Measurements from ENCODE around the gene PLEKHG4B.
"Not testable (repeated sequence)": the region's sequence is repeated elsewhere in the genome, so short reads cannot be mapped to it uniquely, and the experiment has no call there.

The PLEKHG4B gene

DNA sequence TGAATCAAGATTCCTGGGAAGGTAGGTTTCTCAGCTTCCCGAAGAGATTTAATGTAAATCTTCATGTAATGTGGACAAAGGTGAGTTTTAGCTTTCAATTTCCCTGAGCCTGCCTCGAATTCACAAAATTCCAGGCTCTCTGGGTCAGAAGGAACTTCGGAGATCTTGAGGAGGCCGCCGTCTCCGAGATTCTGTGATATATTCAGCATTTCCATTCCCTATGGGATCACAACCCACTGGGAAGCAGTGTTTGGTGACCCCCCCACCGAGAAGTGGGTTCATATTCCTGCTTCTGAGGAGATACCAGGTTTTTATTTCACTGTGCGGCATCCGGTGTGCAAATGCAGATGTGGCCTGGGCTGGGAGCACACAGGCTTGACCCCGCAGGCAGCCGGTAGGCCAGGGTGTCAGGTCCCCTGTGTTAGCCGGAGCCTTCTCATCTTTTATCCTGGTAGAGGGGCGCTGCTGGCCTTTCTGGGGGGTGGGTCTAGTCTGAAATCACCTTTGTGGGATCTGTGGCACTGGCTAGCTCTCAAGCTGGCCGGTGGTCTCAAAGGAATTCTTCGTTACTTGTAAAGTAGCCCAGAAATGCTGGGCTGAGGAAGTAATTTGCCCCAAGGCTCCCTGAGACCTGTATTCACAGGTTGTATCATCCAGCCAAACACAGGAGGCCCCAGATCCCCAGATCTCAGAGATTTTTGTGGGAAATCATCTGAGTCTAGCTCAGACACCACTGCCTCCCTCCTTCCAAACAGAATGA, 1.4 kb downstream of the PLEKHG4B start:
- DNase-seq (ENCODE audit: low spot score) = no peak

DNA sequence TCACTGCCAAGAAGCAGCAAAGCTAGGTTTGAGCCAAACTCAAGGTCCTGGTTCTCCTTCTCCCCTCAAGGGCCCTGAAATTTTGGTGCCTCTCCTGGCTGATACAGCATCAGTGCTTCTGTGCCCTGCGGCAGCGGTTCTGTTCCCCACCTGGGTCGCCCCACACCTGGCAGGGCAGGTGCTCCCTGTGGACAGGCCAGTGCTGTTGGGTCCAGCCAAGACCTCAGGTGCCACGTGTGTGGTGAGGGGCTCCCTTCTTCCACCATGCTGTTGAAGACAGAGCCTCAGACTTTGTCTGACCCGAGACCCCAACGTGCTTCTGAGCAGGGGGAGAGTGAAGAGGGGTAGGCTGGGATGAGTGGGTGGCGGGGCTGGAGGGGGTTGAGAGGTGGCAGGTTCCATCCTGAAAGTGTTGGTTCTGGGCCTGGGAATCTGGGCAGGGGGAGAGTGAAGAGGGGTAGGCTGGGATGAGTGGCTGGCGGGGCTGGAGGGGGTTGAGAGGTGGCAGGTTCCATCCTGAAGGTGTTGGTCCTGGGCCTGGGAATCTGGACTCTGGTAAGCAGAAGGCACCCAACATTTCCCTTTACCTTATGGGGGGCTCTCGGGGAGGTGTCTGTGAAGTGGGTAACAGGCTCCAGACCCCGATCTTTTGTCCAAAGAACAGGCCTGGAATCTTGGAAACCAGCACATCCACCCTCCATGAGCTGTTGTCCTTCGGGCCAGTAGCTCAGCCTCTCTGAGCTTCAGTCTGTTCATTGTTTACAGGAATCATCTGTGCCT, 2.3 kb downstream of the PLEKHG4B start:
- DNase-seq (ENCODE audit: low spot score) = no peak

DNA sequence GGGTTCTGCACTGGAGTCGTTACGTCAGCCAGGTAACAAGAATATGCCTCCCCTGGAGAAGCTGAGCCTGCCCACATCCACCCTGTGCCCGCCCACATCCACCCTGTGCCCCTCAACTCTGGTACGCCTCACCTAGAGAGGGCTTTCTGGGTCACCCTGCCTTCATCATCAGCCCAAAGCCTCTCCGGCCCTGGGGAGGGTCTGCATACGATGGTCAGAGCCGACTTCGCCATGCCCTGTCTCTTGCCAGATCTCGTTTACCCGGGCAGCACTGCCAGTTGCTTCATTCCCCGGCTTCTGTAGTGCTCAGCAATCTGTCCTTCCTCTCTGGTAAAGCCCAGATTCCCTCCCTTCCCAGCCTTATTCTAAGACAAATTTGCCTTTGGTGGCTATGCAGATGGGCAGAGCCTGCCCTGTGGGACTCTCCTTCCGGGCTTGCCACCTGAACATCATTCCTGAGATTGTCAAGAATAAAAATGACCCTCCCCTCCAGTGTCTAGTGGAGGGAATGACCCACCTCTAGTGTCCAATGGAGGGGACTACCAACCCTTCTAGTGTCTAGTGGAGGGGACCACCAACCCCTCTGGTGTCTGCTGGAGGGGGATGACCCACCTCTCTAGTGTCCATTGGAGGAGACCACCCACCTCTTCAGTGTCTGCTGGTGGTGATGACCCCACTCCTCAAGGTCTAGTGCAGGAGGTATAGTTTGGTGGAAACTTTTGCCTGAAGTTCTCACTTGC, 3.4 kb downstream of the PLEKHG4B start:
- DNase-seq (ENCODE audit: low spot score) = no peak

DNA sequence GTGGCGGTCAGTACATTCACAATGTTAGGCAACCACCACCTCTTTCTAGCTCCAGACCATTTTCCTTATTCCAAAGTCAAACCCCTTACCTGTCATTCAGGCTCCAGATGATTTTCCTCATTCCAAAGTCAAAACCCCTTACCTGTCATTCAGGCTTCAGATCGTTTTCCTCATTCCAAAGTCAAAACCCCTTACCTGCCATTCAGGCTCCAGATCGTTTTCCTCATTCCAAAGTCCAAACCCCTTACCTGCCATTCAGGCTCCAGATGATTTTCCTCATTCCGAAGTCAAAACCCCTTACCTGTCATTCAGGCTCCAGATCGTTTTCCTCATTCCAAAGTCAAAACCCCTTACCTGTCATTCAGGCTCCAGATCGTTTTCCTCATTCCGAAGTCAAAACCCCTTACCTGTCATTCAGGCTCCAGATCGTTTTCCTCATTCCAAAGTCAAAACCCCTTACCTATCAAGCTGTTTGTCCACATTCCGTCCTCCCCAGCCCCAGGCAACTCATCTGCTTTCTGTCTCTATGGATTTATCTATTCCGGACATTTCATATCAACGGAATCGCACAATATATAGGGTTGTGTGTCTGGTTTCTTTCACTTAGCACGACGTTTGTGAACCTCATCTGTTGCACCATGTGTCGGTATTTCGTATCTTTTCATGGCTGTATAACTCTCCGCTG, 5.2 kb downstream of the PLEKHG4B start:
- no peak for DNase-seq (ENCODE audit: low spot score)

DNA sequence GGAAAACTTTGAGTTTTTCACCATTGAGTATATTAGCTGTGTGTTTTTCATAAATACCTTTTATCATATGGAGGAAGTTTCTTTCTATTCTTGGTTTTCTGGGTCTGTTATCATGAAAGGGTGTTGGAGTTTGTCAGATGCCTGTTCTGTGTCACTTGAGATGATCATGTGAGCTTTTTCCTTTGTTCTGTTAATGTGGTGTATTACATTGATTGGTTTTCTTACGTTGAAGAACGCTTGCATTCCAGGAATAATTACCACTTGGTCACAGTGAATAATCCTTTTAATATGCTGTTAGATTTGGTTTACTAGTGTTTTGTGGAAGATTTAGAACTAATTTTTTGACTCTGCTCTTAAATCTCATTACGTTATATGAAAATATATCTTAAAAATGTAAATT, 7.8 kb downstream of the PLEKHG4B start:
- no peak for DNase-seq (ENCODE audit: low spot score)

DNA sequence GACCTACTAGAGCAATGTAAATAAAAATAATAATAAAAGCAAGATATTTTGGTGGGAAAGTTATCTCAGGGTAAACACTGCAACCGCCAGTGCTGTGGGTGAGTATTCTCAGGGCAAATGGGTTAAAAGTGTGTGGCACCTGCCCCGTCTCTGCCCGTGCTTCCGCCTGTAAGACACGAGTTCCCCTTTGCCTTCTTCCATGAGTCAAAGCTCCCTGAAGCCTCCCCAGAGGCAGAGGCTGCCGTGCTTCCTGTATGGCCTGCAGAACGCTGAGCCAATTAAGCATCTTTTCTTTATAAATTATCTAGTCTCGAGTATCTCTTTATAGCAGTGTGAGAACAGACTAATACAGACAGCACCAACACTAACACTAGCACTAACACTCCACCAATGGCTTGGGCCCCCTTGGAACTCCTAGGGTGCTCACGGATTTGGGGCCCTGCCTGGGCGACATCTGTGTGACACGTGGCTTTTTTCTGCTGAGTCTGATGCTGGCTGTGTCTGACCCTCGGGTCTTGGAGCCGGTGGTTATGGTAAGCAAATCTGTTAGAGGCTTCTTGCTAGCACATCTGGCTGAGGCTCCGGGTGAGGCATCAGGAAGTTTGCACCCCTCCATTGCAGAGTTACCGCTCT, 10.6 kb downstream of the PLEKHG4B start:
- DNase-seq (ENCODE audit: low spot score) = no peak

DNA sequence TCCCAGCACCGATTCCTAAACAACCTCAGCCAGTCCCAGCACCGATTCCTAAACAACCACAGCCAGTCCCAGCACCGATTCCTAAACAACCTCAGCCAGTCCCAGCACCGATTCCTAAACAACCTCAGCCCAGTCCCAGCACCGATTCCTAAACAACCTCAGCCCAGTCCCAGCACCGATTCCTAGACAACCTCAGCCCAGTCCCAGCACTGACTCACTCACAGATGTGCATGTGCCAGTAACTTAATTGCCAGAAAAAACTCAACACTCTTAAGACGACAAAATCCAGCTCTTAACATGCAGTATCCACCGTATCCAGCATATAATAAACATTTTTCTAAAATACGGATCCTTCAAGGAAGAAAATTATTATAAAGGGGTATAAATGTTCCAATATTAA, 12.1 kb downstream of the PLEKHG4B start:
- not testable (repeated sequence) for DNase-seq (ENCODE audit: low spot score)

DNA sequence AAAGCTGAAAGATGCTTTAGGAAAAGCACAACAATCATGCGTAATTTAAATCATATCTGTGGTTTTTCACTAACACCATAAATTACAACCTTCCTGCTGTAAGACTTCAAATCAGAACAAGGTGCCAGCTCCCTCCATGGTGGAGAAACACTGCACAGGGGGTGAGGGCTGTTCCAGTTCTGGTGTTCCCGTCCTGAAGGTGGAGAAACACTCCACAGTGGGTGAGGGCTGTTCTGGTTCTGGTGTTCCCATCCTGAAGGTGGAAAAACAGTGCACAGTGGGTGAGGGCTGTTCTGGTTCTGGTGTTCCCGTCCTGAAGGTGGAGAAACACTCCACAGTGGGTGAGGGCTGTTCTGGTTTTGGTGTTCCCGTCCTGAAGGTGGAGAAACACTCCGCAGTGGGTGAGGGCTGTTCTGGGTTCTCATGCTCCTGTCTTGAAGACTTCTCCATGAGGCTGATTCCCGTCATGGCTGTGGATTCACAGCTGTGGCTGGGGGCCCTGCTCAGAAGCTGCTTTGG, 12.9 kb downstream of the PLEKHG4B start:
- DNase-seq (ENCODE audit: low spot score) = no peak

DNA sequence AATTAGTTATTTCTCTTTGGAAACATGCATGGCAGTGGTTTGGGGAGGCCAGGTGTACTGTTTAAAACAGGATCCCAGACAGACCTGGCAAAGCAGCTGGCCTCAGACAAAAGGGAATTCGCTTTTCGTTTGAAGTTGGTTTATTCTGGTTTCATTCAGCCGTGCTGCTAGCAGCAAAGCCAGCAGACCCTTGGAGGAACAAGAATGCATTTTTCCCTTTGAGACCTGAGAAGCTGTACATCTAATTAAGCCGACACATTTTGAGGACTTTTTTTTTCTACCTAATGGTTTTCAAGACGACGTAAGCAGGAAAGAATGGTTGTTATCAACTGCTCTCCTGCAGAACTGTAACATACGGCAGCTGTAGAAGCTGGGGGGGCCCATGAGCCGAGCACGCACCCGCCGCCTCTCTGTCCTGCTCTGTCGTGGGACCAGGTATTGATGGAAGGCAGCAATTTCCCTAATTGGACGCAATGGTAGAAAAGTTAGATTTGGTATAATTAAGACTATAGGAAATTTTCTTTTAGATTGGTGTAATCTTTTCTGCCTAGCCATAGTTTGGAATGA, 13.6 kb downstream of the PLEKHG4B start:
- no peak for DNase-seq (ENCODE audit: low spot score)

DNA sequence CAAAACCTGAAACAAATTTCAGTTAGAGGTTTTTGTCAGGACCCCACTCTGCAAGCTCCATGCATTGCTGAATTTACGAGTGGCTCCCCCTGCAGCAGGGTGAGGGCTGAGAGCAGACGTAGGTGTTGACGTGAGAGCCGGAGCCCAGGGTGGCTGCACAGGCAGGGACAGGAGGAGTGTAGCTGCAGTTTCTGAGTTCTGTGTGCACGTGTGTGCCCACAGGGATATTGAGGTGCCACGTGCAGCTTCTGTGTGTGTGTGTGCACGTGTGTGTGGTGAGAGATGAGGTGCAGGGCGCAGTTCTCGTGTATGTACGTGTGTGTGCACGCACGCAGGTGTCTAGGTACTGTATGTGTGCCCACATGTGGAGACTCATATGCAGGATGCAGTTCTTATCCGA, 14.6 kb downstream of the PLEKHG4B start:
- no peak for DNase-seq (ENCODE audit: low spot score)

DNA sequence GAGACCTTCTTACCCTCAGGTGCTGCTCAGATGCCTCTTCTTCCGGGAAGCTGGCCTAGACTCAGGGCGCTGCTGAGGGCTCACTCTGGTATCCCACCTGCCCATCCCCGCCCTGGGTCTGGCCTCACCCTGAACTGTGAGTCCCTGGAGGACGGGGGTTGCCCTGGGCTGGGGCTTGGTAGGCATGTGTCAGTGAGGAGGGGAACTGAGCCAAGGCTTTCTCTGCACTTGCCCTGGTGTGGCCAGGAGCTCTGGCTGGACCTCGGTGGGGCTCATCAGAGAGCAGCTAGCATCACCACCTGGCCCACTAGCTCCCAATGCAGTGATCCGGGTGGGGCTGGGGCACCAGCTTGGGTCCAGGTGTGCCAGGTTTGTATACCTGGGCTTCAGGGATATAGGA, 15.6 kb downstream of the PLEKHG4B start:
- DNase-seq (ENCODE audit: low spot score) = no peak

DNA sequence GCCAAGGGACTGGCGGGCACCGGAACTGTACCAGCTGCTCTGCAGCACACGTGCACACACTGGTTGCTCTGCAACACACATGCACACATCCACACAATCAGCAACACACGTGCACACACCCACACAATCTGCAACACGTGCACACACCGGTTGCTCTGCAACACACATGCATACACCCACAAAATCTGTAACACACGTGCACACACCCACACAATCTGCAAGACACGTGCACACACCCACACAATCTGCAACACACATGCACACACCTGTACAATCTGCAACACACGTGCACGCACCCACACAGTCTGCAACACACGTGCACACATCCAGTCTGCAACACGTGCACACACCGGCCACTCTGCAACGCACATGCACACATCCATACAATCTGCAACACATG, 17.9 kb downstream of the PLEKHG4B start:
- no peak for DNase-seq (ENCODE audit: low spot score)

DNA sequence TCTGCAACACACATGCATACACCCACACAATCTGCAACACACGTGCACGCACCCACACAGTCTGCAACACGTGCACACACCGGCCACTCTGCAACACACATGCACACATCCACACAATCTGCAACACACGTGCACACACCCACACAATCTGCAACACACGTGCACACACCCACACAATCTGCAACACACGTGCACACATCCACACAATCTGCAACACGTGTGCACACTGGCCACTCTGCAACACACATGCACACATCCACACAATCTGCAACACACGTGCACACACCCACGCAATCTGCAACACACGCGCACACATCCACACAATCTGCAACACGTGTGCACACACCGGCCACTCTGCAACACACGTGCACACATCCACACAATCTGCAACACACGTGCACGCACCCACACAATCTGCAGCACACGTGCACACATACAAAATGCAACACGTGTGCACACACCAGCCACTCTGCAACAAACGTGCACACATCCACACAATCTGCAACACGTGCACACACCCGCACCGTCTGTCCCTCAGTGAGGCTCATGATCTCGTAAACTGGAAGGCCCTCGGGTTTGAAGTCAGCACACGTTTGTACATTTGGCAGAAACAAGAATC, 18.4 kb downstream of the PLEKHG4B start:
- no peak for DNase-seq (ENCODE audit: low spot score)

DNA sequence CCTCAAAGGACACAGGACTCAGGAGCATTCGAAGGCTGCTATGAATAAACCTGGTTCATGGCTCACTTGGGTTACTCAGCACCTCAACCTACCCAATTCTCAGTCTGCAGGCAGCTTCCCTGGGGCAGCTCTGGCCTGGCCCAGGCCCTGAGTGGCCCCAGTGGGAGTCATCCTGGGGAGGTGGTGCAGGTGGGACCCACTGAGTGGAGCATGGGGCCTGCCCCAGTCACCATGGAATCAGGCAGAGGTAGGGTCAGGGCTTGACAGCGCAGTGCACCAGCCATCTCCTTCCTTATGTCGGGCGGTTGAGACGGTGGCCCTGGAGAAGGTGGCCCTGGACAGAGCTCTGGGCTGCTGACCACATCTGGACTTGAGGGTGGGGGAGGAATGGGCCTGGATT, 19.2 kb downstream of the PLEKHG4B start:
- no peak for DNase-seq (ENCODE audit: low spot score)

DNA sequence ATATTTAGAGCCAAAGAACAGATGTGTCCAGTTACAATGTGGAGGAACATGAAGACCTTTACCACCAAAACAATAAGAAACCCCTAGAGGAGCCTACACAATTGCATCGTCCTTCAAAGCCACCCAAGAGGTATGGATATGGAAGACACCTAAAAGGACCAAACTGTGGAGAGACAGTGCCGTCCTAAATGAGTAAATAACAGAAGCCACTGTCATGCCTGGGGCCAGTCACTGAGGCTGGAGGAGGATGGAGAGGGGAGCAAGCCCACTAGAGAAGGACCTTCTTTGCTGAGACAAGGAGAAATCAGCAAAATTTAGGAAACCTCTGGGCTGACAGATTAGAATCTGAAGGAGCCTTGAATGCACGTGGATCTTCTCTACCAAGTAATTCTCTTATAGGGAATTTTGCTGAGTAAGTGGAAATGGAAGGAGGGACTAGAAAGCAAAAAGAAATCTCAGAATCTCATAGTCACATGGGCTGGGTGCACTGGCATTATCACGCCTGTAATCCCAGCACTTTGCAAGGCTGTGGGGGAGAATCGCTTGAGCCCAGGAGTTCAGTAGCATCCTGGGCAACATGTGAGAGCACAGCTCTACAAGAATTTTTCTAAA, 27.6 kb downstream of the PLEKHG4B start:
- no peak for DNase-seq (ENCODE audit: low spot score)

DNA sequence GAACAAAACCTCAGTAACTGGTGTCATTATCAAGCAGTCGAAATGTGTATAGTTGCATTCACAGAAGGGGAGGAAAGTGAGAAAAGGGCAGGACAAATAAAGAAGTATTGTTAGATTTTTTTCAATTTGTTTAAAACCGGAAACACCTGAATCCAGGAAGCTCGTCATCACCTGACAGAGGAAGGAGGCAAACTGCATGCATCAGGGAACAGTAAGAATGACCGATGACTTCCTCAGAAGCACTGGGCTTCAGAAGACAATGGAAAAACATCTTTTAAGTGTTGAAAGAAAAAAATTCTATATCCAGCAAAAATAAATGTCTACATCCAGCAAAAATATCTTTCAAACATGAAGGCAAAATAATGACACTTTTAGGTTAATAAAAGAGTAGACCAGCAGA, 29.5 kb downstream of the PLEKHG4B start:
- DNase-seq (ENCODE audit: low spot score) = no peak

DNA sequence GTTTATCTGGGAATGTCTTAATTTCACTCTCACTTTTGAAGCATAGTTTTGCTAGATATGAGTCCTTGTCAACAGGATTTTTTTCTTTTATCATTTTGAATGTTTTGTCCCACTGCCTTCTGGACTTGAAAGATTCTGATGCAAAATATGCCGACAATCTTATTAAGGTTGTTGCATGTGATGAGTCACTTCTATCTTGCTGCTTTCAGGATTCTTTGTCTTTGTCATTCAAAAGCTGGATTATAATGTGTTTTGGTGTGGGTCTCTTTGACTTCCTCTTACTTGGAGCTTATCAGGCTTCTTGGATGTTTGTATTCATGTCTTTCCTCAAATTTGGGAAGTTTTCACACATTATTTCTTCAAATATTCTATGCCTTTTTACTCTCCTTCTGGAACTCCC, 33.8 kb downstream of the PLEKHG4B start:
- DNase-seq (ENCODE audit: low spot score) = no peak

DNA sequence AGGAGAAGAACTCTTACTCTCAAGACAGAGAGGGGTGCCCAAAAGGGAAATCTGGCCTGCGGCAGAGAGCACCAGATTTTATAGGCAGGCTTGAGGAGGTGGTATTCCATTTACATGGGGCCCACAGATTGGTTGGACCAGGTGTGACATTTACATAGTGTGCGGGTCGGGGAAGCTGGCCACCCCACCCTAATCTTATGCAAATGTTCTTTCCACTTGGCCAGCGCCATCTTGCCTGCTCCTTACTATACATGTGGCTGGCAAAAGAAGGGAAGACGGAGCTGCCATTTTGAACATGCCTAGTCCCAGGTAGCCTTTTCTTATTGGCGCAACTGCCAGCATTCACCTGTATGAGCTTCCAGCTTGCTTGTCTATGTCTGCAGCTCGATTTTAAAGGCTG, 34.8 kb downstream of the PLEKHG4B start:
- no peak for DNase-seq (ENCODE audit: low spot score)

DNA sequence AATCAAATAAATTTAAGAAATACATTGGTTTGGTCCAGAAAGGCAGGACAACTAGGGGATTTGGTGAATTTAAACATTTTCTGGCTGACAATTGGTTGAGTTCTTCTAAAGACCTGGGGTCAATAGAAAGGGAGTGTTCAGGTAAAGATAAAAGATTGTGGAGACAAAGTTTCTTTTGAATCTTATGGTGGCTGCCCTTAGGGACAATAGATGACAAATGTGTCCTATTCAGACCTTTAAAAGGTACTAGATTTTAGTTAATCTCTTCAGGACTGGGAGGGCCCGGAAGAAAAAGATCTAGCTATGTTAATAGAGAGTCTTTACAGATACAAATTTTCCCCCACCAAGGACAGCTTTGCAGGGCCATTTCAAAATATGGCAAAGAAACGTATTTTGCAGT, 35.9 kb downstream of the PLEKHG4B start:
- no peak for DNase-seq (ENCODE audit: low spot score)

DNA sequence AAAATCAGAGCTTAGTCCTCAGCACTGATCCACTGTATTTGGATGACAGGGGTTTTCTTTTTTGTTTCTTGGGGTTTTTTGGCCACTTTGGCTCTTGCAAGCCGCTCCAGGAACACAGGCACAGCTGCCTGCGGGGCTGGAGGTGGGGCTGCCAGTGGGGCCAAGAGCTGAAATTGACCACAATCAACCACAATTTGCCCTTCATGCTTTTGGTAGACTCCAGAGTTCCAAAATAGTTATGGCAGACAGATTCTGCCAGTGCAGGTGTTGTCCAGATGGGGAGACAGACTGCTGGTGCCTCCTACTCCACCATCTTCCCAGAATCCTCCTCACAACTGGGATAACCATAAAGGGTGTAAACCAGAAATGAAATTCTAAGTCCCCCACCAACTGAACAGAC, 36.5 kb downstream of the PLEKHG4B start:
- DNase-seq (ENCODE audit: low spot score) = no peak

Measured in Ammon's horn (tissue), 1 donor.